ENCODE data around the gene CRTC1.

DNA sequence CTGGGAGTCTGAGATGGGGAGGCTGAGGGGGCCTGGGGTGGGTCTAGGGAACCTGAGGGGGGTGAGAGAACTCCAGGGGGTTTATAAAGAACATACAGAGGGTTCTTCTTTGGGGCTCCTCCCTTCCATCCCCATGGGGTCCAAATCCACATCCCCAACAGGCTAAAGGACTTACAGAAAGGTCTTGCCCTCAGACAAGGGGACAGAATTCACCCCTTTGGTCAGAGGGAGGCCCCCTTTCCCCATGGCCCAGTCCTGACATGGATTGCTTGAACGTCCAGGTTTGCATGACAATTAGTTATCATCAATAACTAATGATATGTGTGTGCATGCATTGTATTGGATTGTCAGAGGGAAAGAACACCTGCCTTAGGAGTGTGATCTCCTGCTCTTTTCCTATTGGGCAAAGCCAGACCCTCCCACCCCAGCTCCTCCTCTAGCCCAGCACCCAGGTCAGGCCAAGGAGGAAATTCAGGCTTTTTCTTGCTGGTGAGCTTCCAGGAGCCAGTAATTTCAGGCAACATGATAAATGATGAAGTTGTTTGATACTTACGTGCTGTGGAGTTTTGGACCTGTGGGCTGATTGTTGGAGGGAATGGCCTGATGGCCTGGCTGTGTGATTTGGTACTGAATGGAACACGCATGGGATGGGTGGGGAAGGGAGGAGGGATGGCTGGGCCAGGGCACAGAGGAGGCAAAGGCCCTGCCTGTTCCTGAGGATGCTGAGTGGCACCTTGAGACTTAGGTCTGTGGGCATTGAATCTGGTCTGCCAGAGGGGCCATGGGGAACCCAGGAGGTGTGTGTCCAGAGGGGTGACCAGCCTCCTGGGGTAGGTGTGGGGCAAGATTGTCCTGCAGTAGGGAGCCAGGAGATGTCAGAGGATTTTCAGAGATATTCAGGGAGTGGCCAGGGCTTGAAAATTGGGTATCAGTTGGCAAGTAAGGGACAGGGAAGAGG is 45.5 kb upstream of the CRTC1 start:
- TF ChIP-seq ZIK1 (CRISPR knock-in tag; IDR thresholded peaks at IDR 0.05; ENCODE audit: borderline replicate concordance, low read depth) (no peak), CTCF (CRISPR knock-in tag; IDR thresholded peaks at IDR 0.05) (peak; percentile 34; the same call in 1 of the 2 replicates), ZUFSP (CRISPR knock-in tag; IDR thresholded peaks at IDR 0.05; ENCODE audit: borderline replicate concordance) (no peak), PCBP2 (optimal IDR thresholded peaks at IDR 0.05; ENCODE audit: low read depth, low read length, poor library complexity, severe bottlenecking) (no peak), ZSCAN25 (CRISPR knock-in tag; IDR thresholded peaks at IDR 0.05) (no peak), NONO (IDR thresholded peaks at IDR 0.05) (no peak), NONO (CRISPR knock-in tag; conservative IDR thresholded peaks at IDR 0.05) (no peak), MAFF (IDR thresholded peaks at IDR 0.05; ENCODE audit: low read depth, low read length) (no peak), PHF20 (CRISPR knock-in tag; IDR thresholded peaks at IDR 0.05) (no peak), ZSCAN29 (CRISPR knock-in tag; conservative IDR thresholded peaks at IDR 0.05) (no peak), RFX5 (IDR thresholded peaks at IDR 0.05; ENCODE audit: low read depth, low read length) (no peak), IRF2 (CRISPR knock-in tag; IDR thresholded peaks at IDR 0.05) (no peak), EP300 (IDR thresholded peaks at IDR 0.05; ENCODE audit: low read depth in 2 of 2, low read length in 2 of 2) (no peak), EP300 (CRISPR knock-in tag; IDR thresholded peaks at IDR 0.05; ENCODE audit: borderline replicate concordance) (no peak)

Data from HepG2 (cell line).